ENCODE data around the gene NEURL1.

- TF ChIP-seq CTCF (IDR thresholded peaks at IDR 0.05) (peak; percentile 91), TCF7L2 (IDR thresholded peaks at IDR 0.05; ENCODE audit: low read depth, low read length) (no peak)
Observed at GRCh38 chr10:103598654-103599115, 105.2 kb downstream of the NEURL1 start.
